Measurements from ENCODE around the gene CSTF2T.

Gene CSTF2T

GRCh38 chr10:51709324-51709972, 10.1 kb upstream of the CSTF2T start:
- in situ Hi-C loops (cut with MboI; ENCODE audit: low pct_unique_long_range_greater_than_20kb, low sequenced_read_pairs, unreplicated experiment), result no loop called here

GRCh38 chr10:51708609-51709008, 9.2 kb upstream of the CSTF2T start:
- in situ Hi-C loops (cut with MboI; ENCODE audit: low pct_unique_long_range_greater_than_20kb, low sequenced_read_pairs, unreplicated experiment), result no loop called here
- DNase-seq (ENCODE audit: low spot score), result no peak
- TF ChIP-seq CTCF (IDR thresholded peaks at IDR 0.05; ENCODE audit: extremely low read depth, insufficient read depth, missing control alignments), result no peak

More at GRCh38 chr10:51709324-51709972, 10.1 kb upstream of the CSTF2T start:
- no peak for TF ChIP-seq CTCF (IDR thresholded peaks at IDR 0.05; ENCODE audit: extremely low read depth, insufficient read depth, missing control alignments)
- no peak for DNase-seq (ENCODE audit: low spot score)

- DNase-seq (ENCODE audit: low spot score), result no peak
- no peak for TF ChIP-seq CTCF (IDR thresholded peaks at IDR 0.05; ENCODE audit: extremely low read depth, insufficient read depth, missing control alignments)
- in situ Hi-C loops (cut with MboI; ENCODE audit: low pct_unique_long_range_greater_than_20kb, low sequenced_read_pairs, unreplicated experiment), result no loop called here
Measured at GRCh38 chr10:51707821-51708424, 8.5 kb upstream of the CSTF2T start.

GRCh38 chr10:51707392-51707791, 8.0 kb upstream of the CSTF2T start:
- TF ChIP-seq CTCF (IDR thresholded peaks at IDR 0.05; ENCODE audit: extremely low read depth, insufficient read depth, missing control alignments), result no peak

GRCh38 chr10:51706225-51706624, 6.8 kb upstream of the CSTF2T start:
- in situ Hi-C loops (cut with MboI; ENCODE audit: low pct_unique_long_range_greater_than_20kb, low sequenced_read_pairs, unreplicated experiment), result no loop called here
- no peak for TF ChIP-seq CTCF (IDR thresholded peaks at IDR 0.05; ENCODE audit: extremely low read depth, insufficient read depth, missing control alignments)
- DNase-seq (ENCODE audit: low spot score), result no peak

More at GRCh38 chr10:51707392-51707791, 8.0 kb upstream of the CSTF2T start:
- no peak for DNase-seq (ENCODE audit: low spot score)
- in situ Hi-C loops (cut with MboI; ENCODE audit: low pct_unique_long_range_greater_than_20kb, low sequenced_read_pairs, unreplicated experiment), result no loop called here

- TF ChIP-seq CTCF (IDR thresholded peaks at IDR 0.05; ENCODE audit: extremely low read depth, insufficient read depth, missing control alignments), result no peak
- in situ Hi-C loops (cut with MboI; ENCODE audit: low pct_unique_long_range_greater_than_20kb, low sequenced_read_pairs, unreplicated experiment), result no loop called here
- no peak for DNase-seq (ENCODE audit: low spot score)
Measured at GRCh38 chr10:51705774-51706173, 6.4 kb upstream of the CSTF2T start.
